Esophagus mucosa (tissue), 1 donor: ENCODE results near the gene COPG2. TPM values are rescaled to one million over a fixed set of nuclear protein-coding genes. Genes with fewer than 3 reads are reported as not detected.
"Not testable (repeated sequence)": the region's sequence is repeated elsewhere in the genome, so short reads cannot be mapped to it uniquely, and the experiment has no call there.

Experiments
- ATAC-seq: fragments of 200-7000 bp; cut with Tn5 transposase; one replicate; pipeline ENCODE4 v1.9.1; 2020
- total RNA-seq: library from RNA; stranded (reverse); gene quantifications from one replicate; pipeline ENCODE4 v1.2.4, GENCODE V29; 2023
- donor health status: DM: yes; HTN: yes; CAD: no.

Gene COPG2
- total RNA-seq, 1 donor from 2014 or later = 22.1 TPM

- ATAC-seq = peak; percentile 84
These were observed 107.6 kb downstream of the COPG2 start for GRCh38 chr7:130560972-130561371.

GRCh38 chr7:130559184-130559583, 109.4 kb downstream of the COPG2 start:
- ATAC-seq = no peak

GRCh38 chr7:130554481-130554880, 114.1 kb downstream of the COPG2 start:
- no peak for ATAC-seq

- no peak for ATAC-seq
These were observed 115.0 kb downstream of the COPG2 start for GRCh38 chr7:130553398-130554029.

GRCh38 chr7:130544356-130544755, 124.2 kb downstream of the COPG2 start:
- no peak for ATAC-seq

GRCh38 chr7:130543487-130544010, 125.0 kb downstream of the COPG2 start:
- peak; percentile 38 for ATAC-seq

GRCh38 chr7:130542297-130542696, 126.3 kb downstream of the COPG2 start:
- not testable (repeated sequence) for ATAC-seq

- not testable (repeated sequence) for ATAC-seq
These were observed 127.3 kb downstream of the COPG2 start for GRCh38 chr7:130541287-130541686.

GRCh38 chr7:130537894-130538293, 130.7 kb downstream of the COPG2 start:
- ATAC-seq = not testable (repeated sequence)

GRCh38 chr7:130529417-130529816, 139.1 kb downstream of the COPG2 start:
- ATAC-seq = no peak

- ATAC-seq = not testable (repeated sequence)
These were observed 140.7 kb downstream of the COPG2 start for GRCh38 chr7:130527752-130528355.

GRCh38 chr7:130524628-130525027, 143.9 kb downstream of the COPG2 start:
- no peak for ATAC-seq

- not testable (repeated sequence) for ATAC-seq
These were observed 144.9 kb downstream of the COPG2 start for GRCh38 chr7:130523519-130524125.

- no peak for ATAC-seq
These were observed 147.1 kb downstream of the COPG2 start for GRCh38 chr7:130521258-130521951.

- no peak for ATAC-seq
These were observed 153.1 kb downstream of the COPG2 start for GRCh38 chr7:130515315-130516040.

GRCh38 chr7:130513447-130513846, 155.1 kb downstream of the COPG2 start:
- no peak for ATAC-seq

- not testable (repeated sequence) for ATAC-seq
These were observed 156.5 kb downstream of the COPG2 start for GRCh38 chr7:130512038-130512437.

- no peak for ATAC-seq
These were observed 162.2 kb downstream of the COPG2 start for GRCh38 chr7:130506358-130506757.

- no peak for ATAC-seq
These were observed 162.8 kb downstream of the COPG2 start for GRCh38 chr7:130505753-130506152.

- ATAC-seq = no peak
These were observed 167.6 kb downstream of the COPG2 start for GRCh38 chr7:130500910-130501309.

GRCh38 chr7:130500463-130500862, 168.1 kb downstream of the COPG2 start:
- no peak for ATAC-seq

- no peak for ATAC-seq
These were observed 174.1 kb downstream of the COPG2 start for GRCh38 chr7:130494431-130494858.
